OCI-LY7 (cell line): ENCODE data around the gene AGT. TPM values are rescaled to one million over a fixed set of nuclear protein-coding genes. Genes with fewer than 3 reads are reported as not detected.

ENCODE experiments used
- BruUV-seq: library from RNA; stranded (reverse); fragments of 400-500 nt; replicated peaks from 2 replicates; lab custom pipeline; 2021; lab: Mats Ljungman, UMichigan
- CTCF ChIA-PET: fragments of 300-600 bp; sonication (Branson Sonifier 250); formaldehyde crosslinking; loops from one replicate; lab custom pipeline; 2022; ENCODE audit warnings: antibody characterized with exemption; ENCODE audit not compliant: unreplicated experiment; lab: Charles Lee
- POLR2A ChIA-PET: fragments of 300-600 bp; sonication (Branson Sonifier 250); formaldehyde crosslinking; loops from one replicate; lab custom pipeline; 2022; ENCODE audit warnings: antibody characterized with exemption; lab: Charles Lee
- DNase-seq: peaks from one replicate; pipeline ENCODE4 v3.0.0-alpha.2; 2015; ENCODE audit warnings: low spot score
- H2AFZ ChIP-seq: fragments of 200-600 bp; sonication (generic), shearing (Covaris generic); 2 replicates; pipeline ENCODE4 v1.6.1; 2014; ENCODE audit warnings: mild to moderate bottlenecking, antibody characterized with exemption, low read length, moderate library complexity
- H3K27ac ChIP-seq: fragments of 200-600 bp; sonication (generic); 2 replicates; pipeline ENCODE4 v1.5.1; 2014; ENCODE audit warnings: mixed run types, low read depth, mild to moderate bottlenecking, moderate library complexity, low read length, inconsistent platforms; ENCODE audit not compliant: poor library complexity, severe bottlenecking
- H3K36me3 ChIP-seq: fragments of 200-600 bp; sonication (generic); 2 replicates; pipeline ENCODE4 v1.6.1; 2014; ENCODE audit warnings: mild to moderate bottlenecking, antibody characterized with exemption, low read length, moderate library complexity, mixed read lengths; ENCODE audit not compliant: insufficient read depth
- H3K4me1 ChIP-seq: fragments of 200-600 bp; sonication (generic); 2 replicates; pipeline ENCODE4 v1.5.1; 2014; ENCODE audit warnings: mild to moderate bottlenecking, low read length; ENCODE audit not compliant: insufficient read depth, poor library complexity, severe bottlenecking
- H3K4me2 ChIP-seq: fragments of 200-600 bp; sonication (generic); 2 replicates; pipeline ENCODE4 v1.6.1; 2014; ENCODE audit warnings: mild to moderate bottlenecking, low read length
- H3K4me3 ChIP-seq: fragments of 200-600 bp; sonication (generic); 2 replicates; pipeline ENCODE4 v1.5.1; 2014; ENCODE audit warnings: mild to moderate bottlenecking, low read depth, low read length; ENCODE audit not compliant: poor library complexity, severe bottlenecking
- H3K79me2 ChIP-seq: fragments of 200-600 bp; sonication (generic); 2 replicates; pipeline ENCODE4 v1.6.1; 2016; ENCODE audit warnings: low read depth, mild to moderate bottlenecking, low read length, moderate library complexity, mixed read lengths; ENCODE audit not compliant: insufficient read depth
- H3K9me2 ChIP-seq: fragments of 200-600 bp; sonication (generic); 2 replicates; pipeline ENCODE4 v1.6.1; 2016; ENCODE audit warnings: mild to moderate bottlenecking, low read length, mixed read lengths; ENCODE audit not compliant: insufficient read depth
- H3K9me3 ChIP-seq: fragments of 200-600 bp; sonication (generic); 2 replicates; pipeline ENCODE4 v1.6.1; 2014; ENCODE audit warnings: mild to moderate bottlenecking, mixed run types, low read length, mixed read lengths
- H4K20me1 ChIP-seq: fragments of 200-600 bp; sonication (generic); 2 replicates; pipeline ENCODE4 v1.6.1; 2014; ENCODE audit warnings: mild to moderate bottlenecking, antibody characterized with exemption, low read length, moderate library complexity, mixed read lengths; ENCODE audit not compliant: insufficient read depth
- EZH2phosphoT487 ChIP-seq: fragments of 200-600 bp; sonication (generic); IDR thresholded peaks from 2 replicates; pipeline ENCODE4 v1.6.1; 2018; ENCODE audit warnings: low read depth, borderline replicate concordance, mild to moderate bottlenecking, mixed run types, antibody characterized with exemption, low read length, moderate library complexity, mixed read lengths
- intact Hi-C: fragments of 100-400 bp; cut with micrococcal nuclease; formaldehyde crosslinking; loops from one replicate; pipeline ENCODE4 v1.10.0; 2022; ENCODE audit not compliant: unreplicated experiment
- total RNA-seq, 2 experiments: library from RNA; depleted of rRNA in 1 of 2; stranded (reverse); fragments of >200 nt in 1 of 2; shearing (Covaris generic) in 1 of 2; gene quantifications; 2 replicates each; pipeline ENCODE4 v1.2.3, GENCODE V29; 2014 to 2022
- TF ChIP-seq, protein P1 (sequence below): fragments of 200-600 bp; sonication (generic); conservative IDR thresholded peaks from 2 replicates; pipeline ENCODE4 v1.5.1; 2014; ENCODE audit warnings: mild to moderate bottlenecking, antibody characterized with exemption, low read length, moderate library complexity, mixed read lengths

AGT gene
- total RNA-seq, 2 experiments from 2014 or later, result not detected

DNA sequence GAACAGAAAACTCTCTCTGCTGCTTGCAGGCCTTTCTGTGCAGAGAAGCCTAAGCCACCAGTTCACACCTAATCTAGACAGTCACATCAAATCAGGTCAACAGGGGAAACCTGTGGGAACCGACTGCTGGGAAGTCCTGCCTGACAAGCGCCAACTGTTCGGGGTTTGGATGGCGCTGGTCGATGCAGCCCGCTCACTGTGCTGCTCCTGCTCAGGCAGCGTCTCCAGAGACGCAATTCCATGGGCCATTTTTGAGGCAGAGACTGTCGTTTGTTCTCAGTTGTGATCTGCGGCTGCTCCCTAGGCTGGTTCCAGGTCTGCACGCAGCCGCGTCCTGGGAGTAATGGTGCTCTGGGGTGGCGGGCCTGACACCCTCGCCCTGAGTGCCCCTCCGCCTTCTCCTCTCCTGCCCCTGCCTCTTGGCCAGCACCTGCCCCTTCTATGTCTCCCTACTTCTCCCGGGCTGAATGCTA is 1.4 kb downstream of the AGT start:
- H3K36me3 ChIP-seq, result no peaks in the 10 kb centered on the region
- no peaks in the 10 kb centered on the region for H4K20me1 ChIP-seq
- no TSS peak for BruUV-seq
- DNase-seq, result no peak
- H3K4me3 ChIP-seq, result no peak overlapping the region
- H2AFZ ChIP-seq, result no peak overlapping the region
- no peak overlapping the region for H3K4me2 ChIP-seq
- POLR2A ChIA-PET, result no interaction called here
- TF ChIP-seq, protein P1, sequence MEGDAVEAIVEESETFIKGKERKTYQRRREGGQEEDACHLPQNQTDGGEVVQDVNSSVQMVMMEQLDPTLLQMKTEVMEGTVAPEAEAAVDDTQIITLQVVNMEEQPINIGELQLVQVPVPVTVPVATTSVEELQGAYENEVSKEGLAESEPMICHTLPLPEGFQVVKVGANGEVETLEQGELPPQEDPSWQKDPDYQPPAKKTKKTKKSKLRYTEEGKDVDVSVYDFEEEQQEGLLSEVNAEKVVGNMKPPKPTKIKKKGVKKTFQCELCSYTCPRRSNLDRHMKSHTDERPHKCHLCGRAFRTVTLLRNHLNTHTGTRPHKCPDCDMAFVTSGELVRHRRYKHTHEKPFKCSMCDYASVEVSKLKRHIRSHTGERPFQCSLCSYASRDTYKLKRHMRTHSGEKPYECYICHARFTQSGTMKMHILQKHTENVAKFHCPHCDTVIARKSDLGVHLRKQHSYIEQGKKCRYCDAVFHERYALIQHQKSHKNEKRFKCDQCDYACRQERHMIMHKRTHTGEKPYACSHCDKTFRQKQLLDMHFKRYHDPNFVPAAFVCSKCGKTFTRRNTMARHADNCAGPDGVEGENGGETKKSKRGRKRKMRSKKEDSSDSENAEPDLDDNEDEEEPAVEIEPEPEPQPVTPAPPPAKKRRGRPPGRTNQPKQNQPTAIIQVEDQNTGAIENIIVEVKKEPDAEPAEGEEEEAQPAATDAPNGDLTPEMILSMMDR, result no peak
- TF ChIP-seq EZH2phosphoT487, result no peak
- CTCF ChIA-PET, result no interaction called here
- intact Hi-C loops, result no loop called here
- no peaks in the 10 kb centered on the region for H3K4me1 ChIP-seq
- H3K79me2 ChIP-seq, result no peaks in the 10 kb centered on the region
- no peaks in the 10 kb centered on the region for H3K9me3 ChIP-seq
- H3K27ac ChIP-seq, result no peak overlapping the region
- H3K9me2 ChIP-seq, result no peaks in the 10 kb centered on the region

DNA sequence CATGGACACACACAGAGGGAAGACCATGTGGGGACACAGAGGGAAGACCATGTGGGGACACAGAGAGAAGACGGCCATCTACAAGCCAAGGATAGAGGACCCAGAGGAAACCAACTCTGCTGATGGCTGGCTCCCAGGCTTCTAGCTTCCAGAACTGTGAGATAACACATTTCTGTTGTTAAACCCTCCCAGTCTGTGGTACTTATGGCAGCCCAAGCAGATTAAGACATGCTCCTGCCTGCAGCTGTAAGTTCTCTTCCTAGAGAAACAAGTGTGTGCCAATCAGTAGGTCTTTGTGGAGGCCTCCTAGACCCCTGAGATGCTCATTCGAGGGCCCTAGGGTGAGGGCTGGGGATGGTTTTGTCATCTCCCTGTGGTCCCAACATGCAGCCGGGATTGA is 2.7 kb downstream of the AGT start:
- H3K9me2 ChIP-seq, result no peaks in the 10 kb centered on the region
- no peak overlapping the region for H3K4me2 ChIP-seq
- H3K79me2 ChIP-seq, result no peaks in the 10 kb centered on the region
- no peak for DNase-seq
- no peaks in the 10 kb centered on the region for H3K36me3 ChIP-seq
- BruUV-seq, result no TSS peak
- ChIA-PET CTCF (no interaction called here), POLR2A (interaction anchor here (0.6 kb wide), 1 partner anchor 11 kb away, joined by 3 read pairs; no protein-coding TSS in a partner anchor)
- no peak overlapping the region for H2AFZ ChIP-seq
- no peaks in the 10 kb centered on the region for H4K20me1 ChIP-seq
- H3K4me3 ChIP-seq, result no peak overlapping the region
- intact Hi-C loops, result no loop called here
- H3K27ac ChIP-seq, result no peak overlapping the region
- no peak for TF ChIP-seq EZH2phosphoT487
- TF ChIP-seq, protein P1, result no peak
- no peaks in the 10 kb centered on the region for H3K4me1 ChIP-seq
- H3K9me3 ChIP-seq, result no peaks in the 10 kb centered on the region

DNA sequence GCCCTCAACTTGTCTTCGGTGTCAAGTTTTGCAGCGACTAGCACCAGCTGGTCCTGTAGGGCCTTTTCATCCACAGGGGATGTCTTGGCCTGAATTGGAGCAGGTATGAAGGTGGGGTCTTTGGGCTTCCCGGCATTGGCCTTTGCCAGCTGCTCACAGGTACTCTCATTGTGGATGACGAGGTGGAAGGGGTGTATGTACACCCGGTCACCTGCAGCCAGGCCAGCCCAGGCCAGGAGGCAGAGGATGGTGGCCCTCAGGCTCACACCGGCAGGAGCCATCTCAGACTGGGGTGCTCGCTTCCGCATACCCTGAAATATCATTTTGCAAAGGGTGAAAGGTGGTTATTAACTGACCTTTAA is 3.4 kb downstream of the AGT start:
- Histone ChIP-seq H3K9me2 (no peaks in the 10 kb centered on the region), H4K20me1 (no peaks in the 10 kb centered on the region), H2AFZ (no peak overlapping the region), H3K4me2 (no peak overlapping the region), H3K4me3 (no peak overlapping the region), H3K27ac (no peak overlapping the region), H3K36me3 (no peaks in the 10 kb centered on the region), H3K4me1 (no peaks in the 10 kb centered on the region), H3K9me3 (no peaks in the 10 kb centered on the region), H3K79me2 (no peaks in the 10 kb centered on the region)
- no peak for DNase-seq
- intact Hi-C loops, result no loop called here
- CTCF ChIA-PET, result no interaction called here
- POLR2A ChIA-PET, result interaction anchor here (0.6 kb wide), 1 partner anchor 12 kb away, joined by 3 read pairs; no protein-coding TSS in a partner anchor
- TF ChIP-seq, protein P1, result no peak
- TF ChIP-seq EZH2phosphoT487, result no peak
- BruUV-seq, result no TSS peak
